Tibial artery (tissue), 4 donors: ENCODE data around the gene SGMS2.

ENCODE experiments used
- DNase-seq, 2 donors: peaks; one replicate each; pipeline ENCODE4 v3.0.0-alpha.2; 2019
- H3K27ac ChIP-seq, 2 donors: fragments of 200-600 bp; sonication (generic) in 1 of 2; 1 replicate in 1 of 2; 2 replicates in 1 of 2; pipeline ENCODE4 v1.5.1; 2018 to 2019; ENCODE audit warnings: mild to moderate bottlenecking in 1 of 2
- H3K27me3 ChIP-seq, 2 donors: fragments of 200-600 bp; sonication (generic) in 1 of 2; one replicate each; pipeline versions ENCODE4 v1.5.1 to v1.6.0; 2016 to 2019
- H3K36me3 ChIP-seq, 3 donors: fragments of 200-600 bp; sonication (generic) in 2 of 3; one replicate each; pipeline ENCODE4 v1.5.1; 2016 to 2019; ENCODE audit warnings: mild to moderate bottlenecking in 2 of 3
- H3K4me1 ChIP-seq, 4 donors: fragments of 200-600 bp; sonication (generic) in 2 of 4; 1 replicate in 3 of 4; 2 replicates in 1 of 4; pipeline ENCODE4 v1.5.1; 2016 to 2019
- H3K4me3 ChIP-seq, 2 donors: fragments of 200-600 bp; sonication (generic) in 1 of 2; 1 replicate in 1 of 2; 2 replicates in 1 of 2; pipeline ENCODE4 v1.5.1; 2018 to 2019; ENCODE audit warnings: mild to moderate bottlenecking in 2 of 2
- H3K9me3 ChIP-seq, 3 donors: fragments of 200-600 bp; sonication (generic) in 1 of 3; one replicate each; pipeline ENCODE4 v1.5.1; 2016 to 2019
- intact Hi-C: fragments of 100-400 bp; cut with DNase I; formaldehyde crosslinking; loops from one replicate; pipeline ENCODE4 v1.15.0; 2023; ENCODE audit warnings: low total_unique reads
- TF ChIP-seq, protein P1 (sequence below), 2 experiments: fragments of 200-600 bp in 1 of 2; fragments of 450-650 bp in 1 of 2; IDR thresholded peaks; one replicate each; pipeline ENCODE4 v1.5.1; 2017 to 2019; ENCODE audit warnings: antibody characterized with exemption in 2 of 2, mild to moderate bottlenecking in 1 of 2, moderate library complexity in 1 of 2

The SGMS2 gene

DNA sequence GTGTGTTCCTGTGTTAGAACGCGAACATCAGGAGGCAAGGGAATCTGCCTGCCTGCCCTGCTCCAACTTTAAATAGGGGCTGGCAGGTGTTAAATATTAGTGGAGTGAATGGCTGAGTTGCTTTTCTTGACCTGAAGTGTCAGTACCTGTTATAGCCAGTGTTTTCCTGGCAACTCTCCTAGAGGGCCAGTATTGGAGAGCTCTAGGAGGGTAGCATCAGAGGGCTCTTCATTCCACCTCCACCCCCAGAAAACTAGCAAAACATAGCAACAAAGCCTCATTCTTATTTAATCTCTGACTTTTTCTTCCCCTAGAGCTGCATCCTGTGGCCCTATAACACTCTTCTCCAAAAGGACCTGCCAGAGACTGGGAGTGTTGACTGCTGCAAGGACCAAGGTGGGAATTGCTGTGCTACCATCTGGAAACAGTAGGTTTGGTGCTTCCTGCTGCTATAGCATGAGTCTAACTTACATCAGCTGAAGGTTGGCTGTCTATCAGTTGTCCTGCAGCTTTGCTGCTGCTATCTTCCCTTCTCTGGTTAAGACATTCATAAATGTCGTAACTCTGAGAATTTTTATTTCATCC is 33.5 kb downstream of the SGMS2 start:
- no peak overlapping the region for H3K4me3 ChIP-seq
- H3K27ac ChIP-seq, result no peak overlapping the region
- peaks cover 0 to 26% (median 2%) of the 10 kb centered on the region in 4 donors for H3K4me1 ChIP-seq
- peaks cover 0 to 8% (median 4%) of the 10 kb centered on the region in 3 donors for H3K36me3 ChIP-seq
- no peaks in the 10 kb centered on the region for H3K27me3 ChIP-seq
- no peaks in the 10 kb centered on the region for H3K9me3 ChIP-seq
- no peak for DNase-seq
- intact Hi-C loops, result no loop called here
- TF ChIP-seq, protein P1, sequence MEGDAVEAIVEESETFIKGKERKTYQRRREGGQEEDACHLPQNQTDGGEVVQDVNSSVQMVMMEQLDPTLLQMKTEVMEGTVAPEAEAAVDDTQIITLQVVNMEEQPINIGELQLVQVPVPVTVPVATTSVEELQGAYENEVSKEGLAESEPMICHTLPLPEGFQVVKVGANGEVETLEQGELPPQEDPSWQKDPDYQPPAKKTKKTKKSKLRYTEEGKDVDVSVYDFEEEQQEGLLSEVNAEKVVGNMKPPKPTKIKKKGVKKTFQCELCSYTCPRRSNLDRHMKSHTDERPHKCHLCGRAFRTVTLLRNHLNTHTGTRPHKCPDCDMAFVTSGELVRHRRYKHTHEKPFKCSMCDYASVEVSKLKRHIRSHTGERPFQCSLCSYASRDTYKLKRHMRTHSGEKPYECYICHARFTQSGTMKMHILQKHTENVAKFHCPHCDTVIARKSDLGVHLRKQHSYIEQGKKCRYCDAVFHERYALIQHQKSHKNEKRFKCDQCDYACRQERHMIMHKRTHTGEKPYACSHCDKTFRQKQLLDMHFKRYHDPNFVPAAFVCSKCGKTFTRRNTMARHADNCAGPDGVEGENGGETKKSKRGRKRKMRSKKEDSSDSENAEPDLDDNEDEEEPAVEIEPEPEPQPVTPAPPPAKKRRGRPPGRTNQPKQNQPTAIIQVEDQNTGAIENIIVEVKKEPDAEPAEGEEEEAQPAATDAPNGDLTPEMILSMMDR (IDR thresholded peaks at IDR 0.05), result no peak

DNA sequence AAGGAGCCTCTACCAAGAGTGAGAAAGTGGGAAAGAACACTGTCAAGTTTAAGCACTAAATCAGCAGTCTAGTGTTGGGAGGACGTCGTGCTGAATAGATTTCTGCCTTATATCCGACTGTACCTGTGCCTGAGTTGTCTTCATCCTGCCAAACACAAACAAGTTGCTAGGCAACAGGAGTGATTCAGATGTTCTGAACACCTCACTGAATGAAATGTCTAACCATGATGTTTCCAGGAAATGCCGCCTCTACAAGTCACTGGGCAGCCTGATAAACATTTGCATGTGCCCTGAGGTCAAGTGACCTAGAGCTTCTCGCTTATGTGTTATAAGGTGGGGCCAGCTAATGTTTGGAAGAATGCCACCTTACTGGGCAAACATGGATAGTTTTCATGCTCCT is 37.9 kb downstream of the SGMS2 start:
- Histone ChIP-seq H3K27ac (no peak overlapping the region), H3K4me3 (no peak overlapping the region), H3K4me1 (peaks cover 0 to 9% (median 1%) of the 10 kb centered on the region in 4 donors), H3K27me3 (no peaks in the 10 kb centered on the region), H3K36me3 (peaks cover 0 to 8% (median 4%) of the 10 kb centered on the region in 3 donors), H3K9me3 (no peaks in the 10 kb centered on the region)
- peak in 1 of 2 donors; percentile 23 for DNase-seq
- TF ChIP-seq, protein P1 (IDR thresholded peaks at IDR 0.05), result no peak
- intact Hi-C loops, result no loop called here

DNA sequence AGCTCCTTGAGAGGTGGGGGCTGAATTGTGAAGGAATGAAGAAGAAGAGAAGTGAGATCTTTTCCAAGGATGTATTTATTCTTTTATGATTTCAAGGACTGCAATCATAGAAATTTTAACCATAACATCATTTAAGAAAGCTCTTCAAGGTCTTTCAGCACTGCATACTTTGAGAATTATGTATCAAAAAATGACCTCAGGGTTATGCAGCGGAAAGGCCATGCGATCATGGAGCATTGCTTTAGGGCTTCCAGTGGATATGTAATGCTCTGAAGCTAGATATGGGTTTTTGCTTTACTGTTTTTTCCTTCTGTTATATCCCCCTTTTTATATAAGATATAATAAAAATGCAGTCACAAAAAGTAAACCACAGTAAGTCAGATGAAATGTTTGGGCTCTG is 38.7 kb downstream of the SGMS2 start:
- Histone ChIP-seq H3K4me1 (peaks cover 0 to 9% (median 1%) of the 10 kb centered on the region in 4 donors), H3K4me3 (no peak overlapping the region), H3K9me3 (no peaks in the 10 kb centered on the region), H3K27ac (no peak overlapping the region), H3K27me3 (no peaks in the 10 kb centered on the region), H3K36me3 (peaks cover 0 to 8% (median 4%) of the 10 kb centered on the region in 3 donors)
- intact Hi-C loops, result no loop called here
- TF ChIP-seq, protein P1 (IDR thresholded peaks at IDR 0.05), result no peak
- no peak for DNase-seq

DNA sequence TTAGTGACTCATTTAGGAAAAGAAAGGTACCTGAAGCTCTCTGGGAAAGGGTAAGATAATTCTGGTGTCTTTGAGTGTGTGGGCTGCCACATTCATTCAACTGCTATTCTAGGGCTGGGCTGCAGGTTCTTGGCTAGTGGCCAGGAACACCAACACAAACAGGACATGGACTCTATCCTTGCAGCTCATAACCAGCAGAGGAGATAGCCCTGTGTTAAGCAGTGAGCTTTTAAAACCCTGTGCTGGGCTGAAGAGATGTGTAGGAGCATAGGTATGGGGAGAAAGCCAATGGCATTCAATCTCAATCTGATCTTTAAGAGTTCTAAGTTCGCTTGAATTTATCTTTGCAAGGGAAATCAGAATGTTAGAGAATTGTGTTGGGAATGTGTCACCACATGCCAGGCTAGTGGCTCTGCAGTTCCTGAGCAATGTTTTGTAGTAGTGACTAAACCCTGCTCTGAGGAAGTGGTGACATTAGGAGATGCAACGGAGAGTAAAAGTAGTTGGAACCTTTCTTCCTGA is 39.2 kb downstream of the SGMS2 start:
- TF ChIP-seq, protein P1 (IDR thresholded peaks at IDR 0.05), result no peak
- intact Hi-C loops, result no loop called here
- Histone ChIP-seq H3K4me3 (no peak overlapping the region), H3K4me1 (peaks cover 0 to 9% (median 1%) of the 10 kb centered on the region in 4 donors), H3K36me3 (peaks cover 0 to 8% (median 4%) of the 10 kb centered on the region in 3 donors), H3K27ac (no peak overlapping the region), H3K9me3 (no peaks in the 10 kb centered on the region), H3K27me3 (no peaks in the 10 kb centered on the region)
- DNase-seq, result no peak

DNA sequence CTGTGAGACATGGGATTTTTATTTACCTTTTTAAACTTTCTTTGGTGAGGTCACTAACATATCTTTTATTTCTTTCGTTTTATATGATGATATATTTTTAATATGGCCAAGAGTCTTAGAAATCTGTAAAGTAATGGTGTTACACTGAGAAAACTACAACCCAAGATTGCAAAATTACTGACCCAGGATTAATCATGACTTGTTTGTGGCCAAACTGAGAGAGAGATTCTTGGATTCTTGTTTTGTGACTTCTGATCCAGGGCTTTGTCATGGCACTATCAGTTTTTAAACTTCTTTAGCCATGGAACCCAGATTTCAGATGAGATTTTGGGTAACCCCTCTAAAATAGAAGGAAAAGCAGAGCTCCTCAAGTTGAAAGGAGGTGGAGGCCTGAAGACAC is 42.0 kb downstream of the SGMS2 start:
- no peak overlapping the region for H3K27ac ChIP-seq
- no peaks in the 10 kb centered on the region for H3K27me3 ChIP-seq
- H3K9me3 ChIP-seq, result no peaks in the 10 kb centered on the region
- intact Hi-C loops, result no loop called here
- H3K4me1 ChIP-seq, result peaks cover 0 to 20% (median 7%) of the 10 kb centered on the region in 4 donors
- DNase-seq, result no peak
- H3K36me3 ChIP-seq, result no peaks in the 10 kb centered on the region
- H3K4me3 ChIP-seq, result no peak overlapping the region
- TF ChIP-seq, protein P1 (IDR thresholded peaks at IDR 0.05), result no peak
